ENCODE measurements around the gene TLR8.

Gene TLR8

GRCh38 chrX:12906046-12906761 lies at the start of gene TLR8:
TLR8 (plus strand) TSS chrX:12906620; CDS start chrX:12906707, 87 bp downstream.
- DNase-seq (ENCODE audit: low read depth in 3 of 3): no peak

DNA sequence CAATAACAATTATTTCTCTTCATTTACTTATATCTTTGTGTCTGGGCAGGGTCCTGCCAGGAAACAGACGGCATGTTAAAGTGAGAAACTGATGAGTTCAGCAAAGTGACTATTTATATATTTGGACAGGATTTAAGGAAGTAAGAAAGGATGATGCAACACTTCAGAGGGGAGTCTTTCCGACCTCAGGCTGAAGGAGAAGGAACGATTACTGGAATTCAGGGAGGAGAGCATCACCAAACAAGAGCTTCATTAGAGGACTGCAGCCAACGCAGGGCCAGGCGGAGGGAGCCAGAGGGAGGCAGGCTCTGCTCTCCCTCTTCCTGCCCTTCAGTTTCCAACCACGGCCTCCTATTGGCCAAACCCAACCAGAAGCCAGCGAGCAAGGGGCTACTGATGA lies 41.1 kb upstream of the TLR8 start:
- DNase-seq (ENCODE audit: low read depth in 3 of 3): no peak

DNA sequence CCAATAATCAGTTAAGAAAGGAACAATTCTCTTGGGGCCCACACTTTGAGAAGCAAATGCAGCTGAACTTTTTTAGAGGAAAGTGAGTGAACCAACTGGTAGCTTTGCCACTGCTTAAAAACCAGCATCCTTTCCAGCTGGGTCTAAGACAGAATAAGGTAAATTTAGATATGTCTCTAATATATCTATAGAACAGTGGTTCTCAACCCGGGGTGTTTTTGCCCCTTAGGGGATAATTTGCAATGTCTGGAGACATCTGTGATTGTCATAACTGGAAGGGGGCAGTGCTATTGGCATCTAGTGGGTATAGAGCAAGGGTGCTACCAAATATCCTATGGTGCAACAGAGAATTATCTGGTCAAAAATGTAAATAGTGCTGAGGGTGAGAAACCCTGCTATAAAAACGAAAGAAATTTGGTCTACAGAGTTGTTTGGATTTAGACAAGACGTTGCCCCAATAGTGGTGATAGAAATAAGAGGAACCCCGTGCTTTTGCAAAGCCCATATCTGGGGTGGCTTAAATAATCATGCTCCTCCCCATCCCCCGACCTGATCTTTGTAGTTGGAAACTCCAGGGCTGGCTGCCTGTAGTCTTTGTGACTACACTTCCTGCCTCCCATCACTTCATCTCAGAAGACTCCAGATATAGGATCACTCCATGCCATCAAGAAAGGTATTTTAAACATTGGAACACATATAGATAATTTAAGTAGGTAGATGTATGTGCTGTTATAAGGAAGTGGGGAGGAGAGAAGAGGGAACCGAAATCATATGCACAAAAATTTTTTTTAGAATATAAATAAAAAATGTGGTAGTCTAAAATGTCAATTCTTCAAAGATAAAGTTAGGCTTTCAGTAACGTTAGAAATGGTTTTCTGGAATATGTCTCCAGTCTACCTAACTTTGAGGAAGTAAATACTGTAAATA lies 39.7 kb upstream of the TLR8 start, which contains the start of gene TLR7:
TSS of gene TLR7 (plus strand) at position 622 of the 927 bp plus-strand sequence. CDS start 507 bp downstream, outside the sequence.
- no peak for DNase-seq (ENCODE audit: low read depth in 3 of 3)

GRCh38 chrX:12867685-12868084 lies 38.7 kb upstream of the TLR8 start:
- no peak for DNase-seq (ENCODE audit: low read depth in 3 of 3)

- no peak for DNase-seq (ENCODE audit: low read depth in 3 of 3)
Observed at GRCh38 chrX:12868747-12869146, 37.7 kb upstream of the TLR8 start.

DNA sequence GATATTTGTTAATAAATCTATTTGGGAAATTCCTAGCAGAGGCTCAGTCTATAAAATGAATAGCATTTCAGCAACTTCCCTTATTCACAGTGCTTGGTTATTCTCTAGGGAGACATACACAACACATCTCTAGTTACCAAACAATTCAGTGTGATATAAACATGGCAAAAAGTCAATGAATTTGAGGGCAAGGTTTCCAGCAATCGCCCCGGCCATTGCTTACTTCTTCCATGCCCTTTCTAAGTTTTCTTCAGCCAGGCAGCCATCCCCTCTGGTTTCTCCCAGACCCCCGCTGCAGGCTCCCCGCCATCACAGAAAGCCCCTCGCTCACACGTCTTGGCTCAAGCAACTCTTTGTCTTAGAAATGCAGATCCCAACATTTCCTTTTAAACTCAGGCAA lies 35.2 kb upstream of the TLR8 start:
- DNase-seq (ENCODE audit: low read depth in 3 of 3): no peak

DNA sequence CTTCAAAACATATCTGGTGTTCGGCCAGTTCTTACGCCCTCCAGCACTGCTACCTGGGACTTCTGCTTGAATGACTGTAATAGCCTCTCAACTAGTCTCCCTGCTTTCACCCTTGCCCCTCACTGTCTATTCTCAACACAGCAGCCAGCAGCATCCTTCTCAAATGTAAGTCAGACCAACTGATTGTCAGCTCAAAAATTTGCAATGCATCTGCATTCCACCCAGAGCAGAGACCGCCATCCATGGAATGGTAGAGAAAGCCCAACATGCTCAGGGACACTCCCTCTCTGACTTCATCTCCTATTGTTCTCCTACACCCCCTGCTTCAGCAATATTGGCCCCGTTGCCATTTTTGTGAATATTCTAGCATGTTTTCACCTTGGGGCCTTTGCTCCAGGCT lies 33.7 kb upstream of the TLR8 start:
- no peak for DNase-seq (ENCODE audit: low read depth in 3 of 3)

DNA sequence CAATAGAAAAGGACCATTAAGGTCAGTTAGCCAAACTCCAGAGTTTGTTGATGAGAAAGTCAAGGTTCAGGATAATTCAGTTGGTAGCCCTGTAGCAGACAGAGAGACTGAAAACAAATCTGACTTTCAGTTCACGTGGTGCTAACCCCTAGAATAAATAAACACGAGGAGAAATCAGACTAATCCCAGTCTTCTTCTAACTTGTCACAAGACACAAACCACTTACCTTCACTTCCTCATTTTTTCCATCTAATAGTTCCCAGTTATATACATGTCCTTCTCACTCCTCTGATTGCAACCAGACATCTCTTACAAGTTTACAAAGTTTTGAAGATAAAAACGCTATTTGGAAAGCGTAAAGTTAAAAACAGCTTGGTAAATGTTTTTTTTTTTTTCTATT lies 31.8 kb upstream of the TLR8 start:
- DNase-seq (ENCODE audit: low read depth in 3 of 3): no peak

- no peak for DNase-seq (ENCODE audit: low read depth in 3 of 3)
Observed at GRCh38 chrX:12877386-12877785, 29.0 kb upstream of the TLR8 start.

- DNase-seq (ENCODE audit: low read depth in 3 of 3): no peak
Observed at GRCh38 chrX:12878536-12878935, 27.9 kb upstream of the TLR8 start.

- DNase-seq (ENCODE audit: low read depth in 3 of 3): no peak
Observed at GRCh38 chrX:12881914-12882313, 24.5 kb upstream of the TLR8 start.

- no peak for DNase-seq (ENCODE audit: low read depth in 3 of 3)
Observed at GRCh38 chrX:12885508-12885907, 20.9 kb upstream of the TLR8 start.

DNA sequence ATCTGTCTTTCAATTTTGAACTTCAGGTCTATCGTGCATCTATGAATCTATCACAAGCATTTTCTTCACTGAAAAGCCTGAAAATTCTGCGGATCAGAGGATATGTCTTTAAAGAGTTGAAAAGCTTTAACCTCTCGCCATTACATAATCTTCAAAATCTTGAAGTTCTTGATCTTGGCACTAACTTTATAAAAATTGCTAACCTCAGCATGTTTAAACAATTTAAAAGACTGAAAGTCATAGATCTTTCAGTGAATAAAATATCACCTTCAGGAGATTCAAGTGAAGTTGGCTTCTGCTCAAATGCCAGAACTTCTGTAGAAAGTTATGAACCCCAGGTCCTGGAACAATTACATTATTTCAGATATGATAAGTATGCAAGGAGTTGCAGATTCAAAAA lies 19.9 kb upstream of the TLR8 start:
- no peak for DNase-seq (ENCODE audit: low read depth in 3 of 3)

DNA sequence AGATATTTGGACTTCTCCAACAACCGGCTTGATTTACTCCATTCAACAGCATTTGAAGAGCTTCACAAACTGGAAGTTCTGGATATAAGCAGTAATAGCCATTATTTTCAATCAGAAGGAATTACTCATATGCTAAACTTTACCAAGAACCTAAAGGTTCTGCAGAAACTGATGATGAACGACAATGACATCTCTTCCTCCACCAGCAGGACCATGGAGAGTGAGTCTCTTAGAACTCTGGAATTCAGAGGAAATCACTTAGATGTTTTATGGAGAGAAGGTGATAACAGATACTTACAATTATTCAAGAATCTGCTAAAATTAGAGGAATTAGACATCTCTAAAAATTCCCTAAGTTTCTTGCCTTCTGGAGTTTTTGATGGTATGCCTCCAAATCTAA lies 19.3 kb upstream of the TLR8 start:
- no peak for DNase-seq (ENCODE audit: low read depth in 3 of 3)

DNA sequence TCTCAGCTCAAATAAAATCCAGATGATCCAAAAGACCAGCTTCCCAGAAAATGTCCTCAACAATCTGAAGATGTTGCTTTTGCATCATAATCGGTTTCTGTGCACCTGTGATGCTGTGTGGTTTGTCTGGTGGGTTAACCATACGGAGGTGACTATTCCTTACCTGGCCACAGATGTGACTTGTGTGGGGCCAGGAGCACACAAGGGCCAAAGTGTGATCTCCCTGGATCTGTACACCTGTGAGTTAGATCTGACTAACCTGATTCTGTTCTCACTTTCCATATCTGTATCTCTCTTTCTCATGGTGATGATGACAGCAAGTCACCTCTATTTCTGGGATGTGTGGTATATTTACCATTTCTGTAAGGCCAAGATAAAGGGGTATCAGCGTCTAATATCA lies 18.7 kb upstream of the TLR8 start:
- no peak for DNase-seq (ENCODE audit: low read depth in 3 of 3)

GRCh38 chrX:12890467-12890866 lies 16.0 kb upstream of the TLR8 start:
- DNase-seq (ENCODE audit: low read depth in 3 of 3): no peak

- no peak for DNase-seq (ENCODE audit: low read depth in 3 of 3)
Observed at GRCh38 chrX:12891171-12891570, 15.2 kb upstream of the TLR8 start.

DNA sequence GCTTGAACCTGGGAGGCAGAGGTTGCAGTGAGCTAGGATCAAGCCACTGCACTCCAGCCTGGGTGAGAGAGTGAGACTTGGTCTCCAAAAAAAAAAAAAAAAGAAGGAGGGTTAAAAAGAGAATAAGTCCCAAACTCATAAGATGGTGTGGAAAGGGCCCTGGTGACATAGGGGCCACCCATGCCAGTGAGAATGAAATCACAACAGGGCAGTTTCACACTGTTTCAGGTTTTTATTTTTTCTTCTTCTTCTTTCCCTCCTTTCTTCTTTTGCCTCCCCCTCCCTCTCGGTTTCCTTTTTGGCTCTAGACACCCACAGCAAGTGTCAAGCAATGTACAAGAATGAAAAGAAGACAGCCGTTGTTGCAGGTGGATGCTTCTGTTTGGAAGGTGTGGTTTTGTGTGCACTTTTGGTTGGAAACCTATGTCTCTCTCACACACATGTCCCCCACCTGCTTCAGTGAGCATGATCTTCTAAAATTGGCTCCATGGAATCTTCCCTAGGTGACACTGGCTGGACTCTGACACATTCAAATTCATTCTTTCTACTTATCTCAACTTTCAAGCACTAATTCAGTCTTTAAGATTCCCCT lies 14.4 kb upstream of the TLR8 start:
- no peak for DNase-seq (ENCODE audit: low read depth in 3 of 3)

DNA sequence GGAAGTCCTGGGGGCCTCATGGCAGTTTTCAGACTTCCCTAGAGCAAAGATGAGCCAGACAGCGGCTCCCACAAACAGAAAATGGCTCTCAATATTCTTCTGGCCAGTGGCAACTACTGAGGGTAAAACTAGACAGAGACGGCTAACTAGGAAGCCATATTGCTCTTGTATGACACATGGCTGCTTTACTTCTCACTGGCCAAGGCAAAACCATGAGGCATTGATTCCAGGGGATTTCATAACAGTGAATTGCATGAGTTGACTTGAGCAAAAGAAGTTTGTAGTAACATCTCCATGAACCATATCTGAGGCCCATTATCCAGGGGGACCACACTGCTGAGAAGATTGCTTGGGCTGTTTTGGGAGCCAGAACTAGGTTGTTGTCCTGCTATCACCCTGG lies 13.7 kb upstream of the TLR8 start:
- no peak for DNase-seq (ENCODE audit: low read depth in 3 of 3)

DNA sequence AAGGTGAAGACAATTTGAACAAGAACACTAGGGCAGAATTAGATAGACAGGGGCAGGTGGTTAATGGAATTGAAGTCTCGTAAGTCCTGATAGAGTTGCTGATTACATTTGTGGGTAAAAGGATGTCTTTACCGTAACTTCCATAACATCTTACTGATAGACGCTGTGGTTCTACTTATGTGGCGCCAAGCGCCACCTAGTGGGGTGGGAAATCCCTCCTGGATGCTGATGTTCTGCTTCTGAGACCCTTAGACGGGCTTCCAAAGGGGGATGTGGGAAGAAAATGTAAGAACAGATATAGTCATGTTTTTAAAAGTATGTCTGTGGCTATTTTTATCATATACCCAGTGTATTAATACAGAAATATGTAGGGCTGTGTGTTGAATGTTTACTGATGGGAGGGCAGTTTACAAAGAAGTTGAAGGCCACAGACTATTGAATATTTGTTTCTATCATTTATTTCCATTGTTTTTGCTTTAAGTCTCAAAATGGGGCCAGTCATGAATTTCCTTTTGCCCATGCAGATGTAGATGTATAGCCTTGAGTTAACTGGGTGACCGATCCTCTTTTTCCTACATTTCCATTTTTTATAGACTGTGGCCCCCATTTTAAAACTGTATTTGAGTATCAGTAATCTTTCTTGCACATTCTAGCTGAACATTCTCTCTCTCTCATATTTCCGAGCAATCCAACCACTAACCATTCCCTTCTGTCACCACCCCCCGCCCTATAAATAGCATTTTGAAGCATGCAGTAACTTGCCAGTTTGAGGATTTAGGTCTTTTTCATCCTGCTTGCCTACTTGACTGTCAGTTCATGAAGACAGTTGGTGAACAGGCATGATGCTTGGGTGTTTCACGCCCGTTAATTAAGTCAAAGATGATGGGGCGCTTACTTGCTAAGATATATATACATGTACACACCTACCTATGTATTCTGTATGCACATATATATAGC lies 12.1 kb upstream of the TLR8 start:
- DNase-seq (ENCODE audit: low read depth in 3 of 3): peak in 1 of 3 experiments; percentile 23

DNA sequence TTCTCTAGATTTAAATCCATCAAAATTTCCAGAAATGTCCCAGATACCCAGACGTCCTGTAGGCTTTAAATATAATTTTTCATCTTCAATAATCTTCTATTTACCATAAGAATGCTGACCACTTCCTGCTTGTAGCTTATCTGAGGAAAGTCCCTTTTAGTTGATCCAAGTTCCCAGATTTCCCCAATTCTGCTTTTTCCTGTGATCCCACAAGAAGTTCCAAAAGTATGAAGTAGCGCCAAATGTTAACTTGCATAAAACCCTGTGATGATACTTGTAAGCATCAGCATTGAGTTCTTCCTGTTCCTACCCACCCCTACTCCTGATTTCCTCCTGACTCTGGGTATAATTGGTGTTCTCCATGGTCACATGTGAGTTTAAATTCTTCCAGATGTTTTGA lies 10.6 kb upstream of the TLR8 start:
- DNase-seq (ENCODE audit: low read depth in 3 of 3): no peak
